GM12801 (cell line): Measurements from ENCODE around the gene PINK1.

Experiments used
- TF ChIP-seq, protein P1 (sequence below): IDR thresholded peaks from one replicate; pipeline ENCODE4 v1.5.1; 2011; ENCODE audit warnings: control low read depth; ENCODE audit not compliant: insufficient read length; ENCODE audit errors: extremely low read depth

Gene PINK1

DNA sequence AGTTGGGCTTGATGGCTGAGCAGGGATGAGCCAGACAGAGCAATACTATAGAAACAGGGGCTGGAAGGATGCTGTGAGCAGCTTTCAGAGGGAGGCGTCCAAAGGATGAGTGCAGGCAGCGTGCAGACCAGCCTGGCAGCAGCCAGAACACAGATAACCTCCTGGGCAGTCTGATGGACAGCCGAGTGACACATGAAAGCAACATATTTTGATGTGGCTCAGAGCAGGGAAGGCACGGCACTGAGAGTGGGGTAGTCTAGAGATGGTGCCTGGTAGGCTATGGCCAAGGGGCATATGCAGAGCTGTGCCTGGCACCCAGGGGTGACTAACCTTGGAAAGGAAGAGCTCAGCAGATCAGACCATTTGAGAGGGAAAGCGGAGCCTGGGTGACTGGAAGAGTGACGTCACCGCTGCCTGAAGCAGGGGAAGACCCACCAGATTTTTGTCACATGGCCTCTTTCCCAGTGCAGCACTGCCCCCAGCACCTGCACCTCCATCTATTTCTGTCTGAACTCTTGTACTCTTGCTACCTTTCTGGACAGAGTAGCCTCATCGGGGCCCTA lies 3.6 kb downstream of the PINK1 start:
- TF ChIP-seq, protein P1, sequence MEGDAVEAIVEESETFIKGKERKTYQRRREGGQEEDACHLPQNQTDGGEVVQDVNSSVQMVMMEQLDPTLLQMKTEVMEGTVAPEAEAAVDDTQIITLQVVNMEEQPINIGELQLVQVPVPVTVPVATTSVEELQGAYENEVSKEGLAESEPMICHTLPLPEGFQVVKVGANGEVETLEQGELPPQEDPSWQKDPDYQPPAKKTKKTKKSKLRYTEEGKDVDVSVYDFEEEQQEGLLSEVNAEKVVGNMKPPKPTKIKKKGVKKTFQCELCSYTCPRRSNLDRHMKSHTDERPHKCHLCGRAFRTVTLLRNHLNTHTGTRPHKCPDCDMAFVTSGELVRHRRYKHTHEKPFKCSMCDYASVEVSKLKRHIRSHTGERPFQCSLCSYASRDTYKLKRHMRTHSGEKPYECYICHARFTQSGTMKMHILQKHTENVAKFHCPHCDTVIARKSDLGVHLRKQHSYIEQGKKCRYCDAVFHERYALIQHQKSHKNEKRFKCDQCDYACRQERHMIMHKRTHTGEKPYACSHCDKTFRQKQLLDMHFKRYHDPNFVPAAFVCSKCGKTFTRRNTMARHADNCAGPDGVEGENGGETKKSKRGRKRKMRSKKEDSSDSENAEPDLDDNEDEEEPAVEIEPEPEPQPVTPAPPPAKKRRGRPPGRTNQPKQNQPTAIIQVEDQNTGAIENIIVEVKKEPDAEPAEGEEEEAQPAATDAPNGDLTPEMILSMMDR, result no peak

DNA sequence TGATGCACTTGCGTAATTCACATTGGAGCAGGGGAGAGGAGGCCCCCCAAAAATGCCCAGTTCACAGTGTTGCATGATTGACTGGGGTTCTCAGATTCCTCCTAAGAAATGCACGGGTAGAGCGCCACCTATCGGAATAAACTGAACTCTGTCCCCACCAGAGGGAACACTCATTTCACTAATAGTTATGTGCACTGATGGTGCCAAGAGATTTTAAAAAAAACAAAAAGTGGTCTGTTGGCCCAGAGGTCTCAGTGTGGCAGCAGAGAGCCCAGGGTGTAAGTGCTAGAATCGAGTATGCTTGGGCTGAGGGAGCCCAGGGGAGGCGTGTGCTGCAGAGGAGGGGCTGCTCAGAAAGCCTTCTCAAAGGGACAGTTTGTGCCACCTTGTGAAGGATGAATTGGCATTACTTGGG lies 6.9 kb downstream of the PINK1 start:
- TF ChIP-seq, protein P1, result no peak

DNA sequence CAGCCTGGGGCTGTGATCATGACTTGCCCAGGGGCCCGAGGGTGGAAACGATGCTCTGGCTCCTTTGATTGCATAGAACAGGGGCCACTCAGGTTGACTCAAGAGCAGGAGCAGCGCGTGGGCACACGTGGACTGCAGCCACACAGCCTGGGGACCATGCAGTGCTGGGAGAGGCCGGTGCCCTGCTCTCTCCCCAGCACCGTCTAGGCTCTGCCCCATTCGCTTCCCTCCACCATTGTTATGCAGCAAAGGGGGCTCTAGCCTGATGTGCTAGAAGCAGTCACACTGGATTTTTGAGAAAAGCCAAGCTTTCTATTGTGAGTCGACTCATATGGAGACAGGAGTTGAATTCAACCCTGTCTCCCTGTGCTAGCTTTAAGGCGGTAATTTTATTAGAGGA lies 8.7 kb downstream of the PINK1 start:
- TF ChIP-seq, protein P1, result no peak

DNA sequence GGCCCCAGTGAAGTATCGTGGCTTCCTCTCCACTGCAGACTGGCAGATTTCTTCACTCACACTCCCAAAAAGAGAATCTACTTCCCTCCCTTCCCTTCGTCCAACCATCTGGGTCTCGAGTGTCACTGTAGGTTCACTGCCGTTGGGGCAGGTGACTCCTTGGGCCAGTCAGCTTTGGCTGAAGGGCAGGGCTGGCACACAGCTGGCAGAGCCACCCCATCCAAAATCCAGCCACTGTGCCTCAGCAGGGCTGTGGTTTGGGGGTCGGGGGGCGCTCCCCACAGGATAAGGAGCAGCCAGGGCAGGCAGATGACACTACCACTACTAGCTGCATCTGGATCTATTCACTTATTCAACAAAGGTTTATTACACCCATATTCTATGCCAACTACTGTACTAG lies 9.8 kb downstream of the PINK1 start:
- TF ChIP-seq, protein P1, result no peak

DNA sequence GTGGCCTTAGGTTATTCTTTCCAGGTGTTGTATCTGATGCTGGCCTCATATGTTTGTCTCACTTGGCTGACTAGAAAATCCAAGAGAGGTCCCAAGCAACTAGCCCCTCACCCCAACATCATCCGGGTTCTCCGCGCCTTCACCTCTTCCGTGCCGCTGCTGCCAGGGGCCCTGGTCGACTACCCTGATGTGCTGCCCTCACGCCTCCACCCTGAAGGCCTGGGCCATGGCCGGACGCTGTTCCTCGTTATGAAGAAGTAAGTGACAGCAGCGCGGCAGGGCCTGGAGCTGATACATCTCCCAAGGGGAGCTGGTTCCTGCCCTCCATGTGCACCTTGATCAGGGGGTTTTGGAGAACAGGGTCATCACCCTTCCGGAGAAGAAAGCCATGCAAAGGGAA lies 11.2 kb downstream of the PINK1 start:
- TF ChIP-seq, protein P1, result no peak

DNA sequence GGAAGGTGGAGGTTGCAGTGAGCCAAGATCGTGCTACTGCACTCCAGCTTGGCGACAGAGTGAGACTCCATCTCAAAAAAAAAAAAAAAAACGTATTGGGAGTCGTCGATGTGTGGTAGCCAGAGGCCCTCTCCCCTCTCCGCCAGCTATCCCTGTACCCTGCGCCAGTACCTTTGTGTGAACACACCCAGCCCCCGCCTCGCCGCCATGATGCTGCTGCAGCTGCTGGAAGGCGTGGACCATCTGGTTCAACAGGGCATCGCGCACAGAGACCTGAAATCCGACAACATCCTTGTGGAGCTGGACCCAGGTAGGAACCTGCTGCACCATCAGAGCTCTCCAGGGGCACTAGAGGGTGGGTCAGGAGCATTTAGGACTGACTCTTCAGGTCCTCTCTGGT lies 12.2 kb downstream of the PINK1 start:
- TF ChIP-seq, protein P1, result no peak

DNA sequence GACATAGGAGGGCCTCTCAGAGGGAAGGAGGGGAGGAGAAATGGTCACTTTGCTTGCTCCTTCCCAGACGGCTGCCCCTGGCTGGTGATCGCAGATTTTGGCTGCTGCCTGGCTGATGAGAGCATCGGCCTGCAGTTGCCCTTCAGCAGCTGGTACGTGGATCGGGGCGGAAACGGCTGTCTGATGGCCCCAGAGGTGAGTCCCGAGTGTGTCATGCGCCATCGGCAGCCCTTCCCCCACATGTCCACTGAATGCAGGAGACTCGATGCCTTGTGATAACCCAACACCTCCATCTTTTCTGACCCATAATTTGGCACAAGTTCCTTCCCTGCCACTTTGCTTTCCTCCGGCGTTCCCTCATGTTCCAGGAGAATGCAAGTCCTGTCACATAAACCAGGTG lies 15.2 kb downstream of the PINK1 start:
- TF ChIP-seq, protein P1, result no peak
